Superior temporal gyrus (tissue), 1 donor: ENCODE measurements around the gene FANK1.

Experiments used
- DNase-seq: peaks from one replicate; pipeline ENCODE4 v3.0.0-alpha.2; 2016; ENCODE audit errors: extremely low spot score

FANK1 gene

GRCh38 chr10:125985557-125986240, 89.3 kb downstream of the FANK1 start:
- DNase-seq = no peak

GRCh38 chr10:125989791-125990190, 93.4 kb downstream of the FANK1 start:
- DNase-seq = no peak

GRCh38 chr10:125990974-125991373, 94.6 kb downstream of the FANK1 start:
- no peak for DNase-seq

GRCh38 chr10:125991392-125991791, 95.0 kb downstream of the FANK1 start:
- no peak for DNase-seq

GRCh38 chr10:125992254-125992653, 95.9 kb downstream of the FANK1 start:
- DNase-seq = no peak

- DNase-seq = no peak
These were observed 98.2 kb downstream of the FANK1 start for GRCh38 chr10:125994601-125995000.

- no peak for DNase-seq
These were observed 99.5 kb downstream of the FANK1 start for GRCh38 chr10:125995726-125996304.

- no peak for DNase-seq
These were observed 101.2 kb downstream of the FANK1 start for GRCh38 chr10:125997586-125997985.

GRCh38 chr10:125999694-126000093, 103.3 kb downstream of the FANK1 start:
- no peak for DNase-seq

GRCh38 chr10:126001576-126001975, 105.2 kb downstream of the FANK1 start:
- DNase-seq = no peak

- no peak for DNase-seq
These were observed 108.4 kb downstream of the FANK1 start for GRCh38 chr10:126004752-126005151.

GRCh38 chr10:126006264-126006663, 109.9 kb downstream of the FANK1 start:
- DNase-seq = no peak

- DNase-seq = no peak
These were observed 110.5 kb downstream of the FANK1 start for GRCh38 chr10:126006906-126007305.

GRCh38 chr10:126009650-126010049, 113.3 kb downstream of the FANK1 start:
- DNase-seq = no peak

GRCh38 chr10:126011995-126012394, 115.6 kb downstream of the FANK1 start:
- DNase-seq = no peak

- DNase-seq = no peak
These were observed 116.1 kb downstream of the FANK1 start for GRCh38 chr10:126012485-126012884.

- no peak for DNase-seq
These were observed 117.3 kb downstream of the FANK1 start for GRCh38 chr10:126013489-126014281.

- DNase-seq = no peak
These were observed 117.9 kb downstream of the FANK1 start for GRCh38 chr10:126014309-126014708.

GRCh38 chr10:126015413-126015812, 119.0 kb downstream of the FANK1 start:
- DNase-seq = no peak

GRCh38 chr10:126016156-126016805, 119.9 kb downstream of the FANK1 start:
- no peak for DNase-seq

- no peak for DNase-seq
These were observed 120.5 kb downstream of the FANK1 start for GRCh38 chr10:126016882-126017281.

- DNase-seq = no peak
These were observed 121.7 kb downstream of the FANK1 start for GRCh38 chr10:126017961-126018560.
